ENCODE results near the gene NONO.
"Not testable (repeated sequence)": the region's sequence is repeated elsewhere in the genome, so short reads cannot be mapped to it uniquely, and the experiment has no call there.

The NONO gene

GRCh38 chrX:71302461-71303213 is 19.2 kb downstream of the NONO start:
- FAIRE-seq (no peak), DNase-seq (ENCODE audit: insufficient read length, low spot score) (no peak)

GRCh38 chrX:71304561-71304960 is 21.1 kb downstream of the NONO start:
- FAIRE-seq (no peak), DNase-seq (ENCODE audit: insufficient read length, low spot score) (no peak)
- no peak for TF ChIP-seq POLR2A (IDR thresholded peaks at IDR 0.05; ENCODE audit: low read depth, low read length)

More at GRCh38 chrX:71302461-71303213, 19.2 kb downstream of the NONO start:
- TF ChIP-seq POLR2A (IDR thresholded peaks at IDR 0.05; ENCODE audit: low read depth, low read length): no peak

- FAIRE-seq: no peak
- no peak for TF ChIP-seq POLR2A (IDR thresholded peaks at IDR 0.05; ENCODE audit: low read depth, low read length)
- DNase-seq (ENCODE audit: insufficient read length, low spot score): no peak
Observed at GRCh38 chrX:71315917-71316316, 32.5 kb downstream of the NONO start.

GRCh38 chrX:71316959-71317358 is 33.5 kb downstream of the NONO start:
- not testable (repeated sequence) for FAIRE-seq; DNase-seq (ENCODE audit: insufficient read length, low spot score)

GRCh38 chrX:71320126-71320525 is 36.7 kb downstream of the NONO start:
- DNase-seq (ENCODE audit: insufficient read length, low spot score) (no peak), FAIRE-seq (no peak)
- TF ChIP-seq POLR2A (IDR thresholded peaks at IDR 0.05; ENCODE audit: low read depth, low read length): no peak

- DNase-seq (ENCODE audit: insufficient read length, low spot score) (no peak), FAIRE-seq (no peak)
- no peak for TF ChIP-seq POLR2A (IDR thresholded peaks at IDR 0.05; ENCODE audit: low read depth, low read length)
Observed at GRCh38 chrX:71321731-71322130, 38.3 kb downstream of the NONO start.

- not testable (repeated sequence) for DNase-seq (ENCODE audit: insufficient read length, low spot score); FAIRE-seq
Observed at GRCh38 chrX:71324452-71324851, 41.0 kb downstream of the NONO start.

- no peak for TF ChIP-seq POLR2A (IDR thresholded peaks at IDR 0.05; ENCODE audit: low read depth, low read length)
- FAIRE-seq: no peak
- no peak for DNase-seq (ENCODE audit: insufficient read length, low spot score)
Observed at GRCh38 chrX:71326394-71326793, 43.0 kb downstream of the NONO start.

GRCh38 chrX:71349151-71349665 is 65.8 kb downstream of the NONO start:
- not testable (repeated sequence) for DNase-seq (ENCODE audit: insufficient read length, low spot score); FAIRE-seq

GRCh38 chrX:71349867-71350266 is 66.4 kb downstream of the NONO start:
- DNase-seq (ENCODE audit: insufficient read length, low spot score); FAIRE-seq: not testable (repeated sequence)

All from H54 (cell line).